D721Med (cell line): ENCODE data around the gene JCHAIN.

Source experiments
- DNase-seq: peaks from one replicate; pipeline ENCODE4 v3.0.0; 2011; ENCODE audit warnings: low spot score; ENCODE audit not compliant: insufficient read length
- FAIRE-seq: peaks from 2 replicates; lab custom pipeline; 2011; peaks lifted over from hg19 to GRCh38; lab: Jason Lieb, UNC
- TF ChIP-seq, protein P1 (sequence below): IDR thresholded peaks from 2 replicates; pipeline ENCODE4 v1.5.1; 2012; ENCODE audit warnings: mild to moderate bottlenecking, control low read depth; ENCODE audit not compliant: insufficient read depth; ENCODE audit errors: missing control alignments

The JCHAIN gene

DNA sequence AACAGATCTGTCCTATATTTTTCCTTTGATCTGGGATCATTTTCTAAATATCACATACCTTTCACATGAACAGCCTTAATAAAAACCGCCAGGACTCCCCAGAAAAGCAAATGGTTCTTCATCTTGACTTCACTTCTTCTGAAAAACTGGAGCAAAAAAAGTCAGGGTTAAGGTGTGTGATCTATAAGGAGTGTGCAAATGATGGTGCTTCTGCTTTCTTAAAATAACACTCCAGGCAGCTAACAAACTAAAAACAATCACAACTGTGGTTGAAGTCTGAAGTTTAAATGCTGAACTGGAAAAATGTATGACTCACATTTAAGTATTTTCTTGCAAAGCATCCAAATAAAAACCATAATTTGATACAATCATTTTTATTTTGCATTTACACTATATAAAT is at the start of gene JCHAIN:
JCHAIN (minus strand) TSS at position 140 of the 400 bp plus-strand sequence; CDS start at position 122, 18 bp downstream.
- TF ChIP-seq, protein P1, sequence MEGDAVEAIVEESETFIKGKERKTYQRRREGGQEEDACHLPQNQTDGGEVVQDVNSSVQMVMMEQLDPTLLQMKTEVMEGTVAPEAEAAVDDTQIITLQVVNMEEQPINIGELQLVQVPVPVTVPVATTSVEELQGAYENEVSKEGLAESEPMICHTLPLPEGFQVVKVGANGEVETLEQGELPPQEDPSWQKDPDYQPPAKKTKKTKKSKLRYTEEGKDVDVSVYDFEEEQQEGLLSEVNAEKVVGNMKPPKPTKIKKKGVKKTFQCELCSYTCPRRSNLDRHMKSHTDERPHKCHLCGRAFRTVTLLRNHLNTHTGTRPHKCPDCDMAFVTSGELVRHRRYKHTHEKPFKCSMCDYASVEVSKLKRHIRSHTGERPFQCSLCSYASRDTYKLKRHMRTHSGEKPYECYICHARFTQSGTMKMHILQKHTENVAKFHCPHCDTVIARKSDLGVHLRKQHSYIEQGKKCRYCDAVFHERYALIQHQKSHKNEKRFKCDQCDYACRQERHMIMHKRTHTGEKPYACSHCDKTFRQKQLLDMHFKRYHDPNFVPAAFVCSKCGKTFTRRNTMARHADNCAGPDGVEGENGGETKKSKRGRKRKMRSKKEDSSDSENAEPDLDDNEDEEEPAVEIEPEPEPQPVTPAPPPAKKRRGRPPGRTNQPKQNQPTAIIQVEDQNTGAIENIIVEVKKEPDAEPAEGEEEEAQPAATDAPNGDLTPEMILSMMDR, result no peak

DNA sequence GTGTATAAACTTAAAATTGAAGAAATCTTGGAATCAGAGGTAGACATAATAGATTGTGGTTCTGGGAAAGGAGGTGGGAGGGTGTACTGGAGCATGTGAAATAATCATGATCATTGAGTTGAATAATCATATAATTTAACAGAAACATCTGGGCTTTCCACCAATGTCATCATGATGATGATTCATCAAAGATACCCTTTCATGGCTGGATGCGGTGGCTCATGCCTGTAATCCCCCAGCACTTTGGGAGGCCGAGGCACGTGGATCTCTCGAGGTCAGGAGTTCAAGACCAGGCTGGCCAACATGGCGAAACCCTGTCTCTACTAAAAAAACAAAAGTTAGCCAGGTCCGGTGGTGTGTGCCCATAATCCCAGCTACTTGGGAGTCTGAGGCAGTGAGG is 48.8 kb upstream of the JCHAIN start:
- TF ChIP-seq, protein P1, result no peak
- FAIRE-seq, result no peak

More for the DNA sequence above, at the start of gene JCHAIN:
- FAIRE-seq (no peak), DNase-seq (no peak)

DNA sequence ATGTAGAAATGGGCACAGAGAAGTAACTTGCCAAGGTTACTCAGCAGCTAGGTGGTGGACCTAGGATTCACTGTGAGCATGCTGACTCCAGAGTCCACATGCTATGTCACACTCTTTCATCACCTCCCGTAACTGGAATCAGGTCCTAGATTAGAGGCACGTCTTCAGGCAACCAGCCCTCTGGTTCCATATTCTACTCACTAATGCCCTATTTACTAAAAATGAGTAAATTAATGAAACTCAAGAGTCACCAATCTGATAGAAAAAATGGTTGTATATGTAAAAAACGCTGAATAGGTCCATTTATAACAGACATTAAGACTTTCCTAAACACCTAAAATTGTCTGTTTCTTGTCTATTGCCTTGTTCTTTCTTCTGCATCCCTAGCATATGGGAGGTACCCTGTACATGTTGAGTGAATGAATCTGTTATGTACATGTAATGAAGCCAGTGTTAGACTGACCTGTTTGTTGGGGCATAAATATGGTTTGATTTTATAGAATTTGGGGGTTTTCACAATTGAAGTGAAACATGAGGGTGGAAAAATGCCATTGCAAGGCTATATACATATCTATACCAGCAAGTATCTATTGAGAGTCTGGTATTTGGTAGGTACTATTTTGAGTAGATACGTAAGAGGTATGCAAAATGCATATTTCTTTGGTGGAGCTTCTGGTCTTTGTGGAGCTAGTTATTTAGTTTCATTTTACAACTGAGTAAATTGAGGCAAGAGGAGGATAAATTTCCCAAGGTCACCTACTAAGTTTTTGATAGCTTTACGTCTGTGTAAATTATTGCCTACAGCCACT is 48.0 kb upstream of the JCHAIN start:
- FAIRE-seq (no peak), DNase-seq (no peak)
- TF ChIP-seq, protein P1, result no peak

More for the DNA sequence above, 48.8 kb upstream of the JCHAIN start:
- DNase-seq, result no peak

DNA sequence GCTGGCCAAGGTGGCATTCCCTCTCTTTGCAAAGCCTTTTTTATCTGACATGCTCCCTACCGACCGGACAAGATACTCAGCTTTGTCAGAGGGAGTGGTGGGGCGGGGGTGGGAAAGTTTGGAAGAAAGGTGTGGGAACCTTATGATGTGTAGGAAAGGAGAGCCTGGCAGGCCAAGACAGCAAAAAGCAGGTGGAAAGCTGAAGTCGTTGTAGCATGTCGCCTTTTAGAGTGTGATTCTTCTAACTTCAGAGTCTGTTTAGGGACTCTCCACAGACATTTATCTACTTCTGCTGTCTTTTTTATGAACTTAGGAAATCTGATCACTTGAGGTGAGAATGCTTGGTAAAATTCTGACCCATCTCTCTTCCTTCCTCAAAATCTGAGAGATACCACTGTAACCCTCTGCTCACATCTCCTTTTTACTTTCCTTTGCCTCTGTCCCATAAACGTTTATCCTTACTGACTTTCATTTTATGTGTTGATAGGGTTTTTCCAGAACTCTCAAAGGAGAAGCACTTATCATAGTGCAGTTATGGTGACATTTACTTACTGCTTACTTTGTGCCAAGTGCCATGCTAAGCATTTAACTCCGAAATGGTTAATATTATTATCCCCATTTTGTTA is 47.3 kb upstream of the JCHAIN start:
- FAIRE-seq (no peak), DNase-seq (no peak)
- TF ChIP-seq, protein P1, result no peak

DNA sequence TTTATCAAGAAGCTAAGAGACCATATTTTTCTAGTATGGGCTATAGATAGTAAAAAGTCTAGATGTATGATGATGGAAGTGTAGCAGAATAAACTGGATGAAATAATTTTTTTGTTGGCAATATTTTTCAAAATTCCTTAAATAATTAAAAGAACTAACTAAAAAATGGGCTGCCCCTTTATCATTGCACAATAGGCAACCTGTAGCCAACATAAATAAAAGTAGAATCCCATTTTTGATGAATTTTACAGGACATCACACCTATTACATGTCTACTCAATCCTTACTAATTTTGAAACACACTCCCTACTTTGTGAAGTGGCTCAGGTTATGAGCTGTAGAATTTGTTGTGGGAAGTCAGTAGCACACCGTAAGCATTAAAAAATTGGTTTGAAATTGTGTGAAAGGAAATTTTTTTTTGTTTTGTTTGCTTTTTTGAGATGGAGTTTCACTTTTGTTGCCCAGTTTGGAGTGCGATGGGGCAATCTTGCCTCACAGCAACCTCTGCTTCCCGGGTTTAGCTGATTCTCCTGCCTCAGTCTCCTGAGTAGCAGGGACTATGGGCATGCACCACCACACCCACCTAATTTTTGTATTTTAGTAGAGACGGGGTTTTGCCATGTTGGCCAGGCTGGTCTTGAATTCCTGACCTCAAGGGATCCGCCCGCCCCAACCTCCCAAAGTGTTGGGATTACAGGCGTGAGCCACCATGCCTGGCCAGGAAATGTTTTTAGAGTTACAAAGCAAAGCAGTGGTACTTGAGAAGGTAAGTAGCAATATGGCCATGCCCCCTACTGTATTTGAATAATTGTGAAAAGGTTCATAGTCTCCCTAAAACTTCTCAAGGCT is 46.5 kb upstream of the JCHAIN start:
- FAIRE-seq (no peak), DNase-seq (no peak)
- TF ChIP-seq, protein P1, result no peak

DNA sequence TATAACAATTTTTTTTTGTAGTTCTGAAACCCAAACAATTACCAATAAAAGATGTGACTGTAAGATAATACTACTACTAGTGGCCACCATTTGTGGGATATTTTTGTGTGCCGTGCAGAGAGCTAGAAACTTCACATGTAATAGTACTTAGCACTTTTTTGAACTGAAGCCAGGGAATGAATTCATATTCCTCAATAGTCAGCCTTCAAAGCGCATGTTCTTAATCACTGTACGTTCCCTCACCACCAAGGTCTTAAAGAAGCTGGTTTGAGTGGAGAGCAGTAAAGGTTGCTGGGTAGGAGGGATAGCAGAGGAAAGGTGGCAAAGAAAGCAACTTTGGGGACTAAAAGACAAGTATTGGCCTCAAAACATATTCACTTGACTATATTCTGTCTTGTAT is 45.8 kb upstream of the JCHAIN start:
- TF ChIP-seq, protein P1, result no peak
- FAIRE-seq (no peak), DNase-seq (no peak)
